DMS79 (cell line): Measurements from ENCODE around the gene VDR.
"Not testable (repeated sequence)": the region's sequence is repeated elsewhere in the genome, so short reads cannot be mapped to it uniquely, and the experiment has no call there.

ENCODE experiments used
- DNase-seq: peaks from one replicate; lab custom pipeline; 2025; lab: John Stamatoyannopoulos, UW

Gene VDR

DNA sequence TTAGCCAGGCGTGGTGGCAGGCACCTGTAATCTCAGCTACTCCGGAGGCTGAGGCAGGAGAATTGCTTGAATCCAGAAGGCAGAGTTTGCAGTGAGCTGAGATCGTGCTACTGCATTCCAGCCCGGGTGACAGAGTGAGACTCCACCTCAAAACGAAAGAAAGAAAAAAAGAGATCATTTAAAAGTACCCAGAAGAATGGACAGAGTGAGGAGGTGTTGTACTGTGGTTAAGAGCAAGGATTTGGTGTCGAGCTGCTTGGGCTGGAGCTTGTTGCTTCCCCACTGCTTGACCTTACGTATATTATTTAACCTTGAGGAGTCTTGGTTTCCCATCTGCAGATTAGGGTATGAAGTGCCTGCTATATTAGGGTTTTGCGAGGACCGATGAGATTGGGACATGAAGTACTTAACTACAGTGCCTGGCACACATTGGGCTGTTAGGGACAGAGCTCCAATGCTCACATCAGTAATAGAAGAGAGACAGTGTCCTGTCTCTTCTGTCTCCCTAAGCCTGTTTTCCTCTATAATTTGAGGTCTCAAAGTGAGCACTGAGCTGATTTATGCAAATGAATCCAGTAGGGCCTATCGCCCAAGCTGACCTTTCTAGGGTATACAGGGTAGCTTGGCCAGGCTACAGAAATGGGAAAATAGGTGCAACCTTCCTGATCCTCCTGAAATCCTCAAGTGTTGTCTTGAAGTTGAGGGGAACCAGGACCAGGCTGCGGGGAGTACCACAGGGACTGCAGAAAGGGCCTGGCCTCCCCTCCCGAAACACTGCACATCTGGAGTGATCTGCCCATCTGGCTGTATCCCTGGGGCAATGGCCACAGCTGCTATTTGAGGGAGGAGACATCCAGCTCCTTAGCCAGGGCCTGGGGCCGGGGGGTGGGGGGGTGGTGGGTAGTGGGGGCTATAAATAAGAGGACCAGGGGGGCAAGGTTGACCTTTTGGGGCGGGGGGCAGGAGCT, 76.5 kb downstream of the VDR start:
- DNase-seq = no peak

DNA sequence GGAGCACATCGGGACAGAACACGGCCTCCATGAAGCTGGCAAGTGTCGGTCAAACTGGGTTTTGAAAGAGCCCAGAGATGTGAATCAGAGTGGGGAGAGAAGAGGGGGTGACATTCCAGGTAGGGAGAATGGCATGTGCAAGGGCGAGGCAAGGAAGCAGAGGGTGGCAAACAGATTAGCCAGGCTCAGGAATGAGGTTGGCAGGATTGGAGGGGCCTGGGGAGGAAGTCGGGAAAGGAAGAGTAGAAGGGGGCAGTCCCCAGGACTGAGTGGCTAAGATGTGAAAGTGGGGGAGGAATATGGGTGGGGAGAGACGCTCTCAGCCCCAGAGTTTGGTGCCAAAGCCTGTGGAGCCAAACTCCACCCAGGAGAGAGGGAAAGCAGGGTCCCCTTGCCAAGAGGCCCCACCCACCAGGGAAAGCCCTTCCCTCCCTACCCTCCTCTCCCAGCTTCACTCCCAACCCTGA, 79.6 kb downstream of the VDR start:
- no peak for DNase-seq

DNA sequence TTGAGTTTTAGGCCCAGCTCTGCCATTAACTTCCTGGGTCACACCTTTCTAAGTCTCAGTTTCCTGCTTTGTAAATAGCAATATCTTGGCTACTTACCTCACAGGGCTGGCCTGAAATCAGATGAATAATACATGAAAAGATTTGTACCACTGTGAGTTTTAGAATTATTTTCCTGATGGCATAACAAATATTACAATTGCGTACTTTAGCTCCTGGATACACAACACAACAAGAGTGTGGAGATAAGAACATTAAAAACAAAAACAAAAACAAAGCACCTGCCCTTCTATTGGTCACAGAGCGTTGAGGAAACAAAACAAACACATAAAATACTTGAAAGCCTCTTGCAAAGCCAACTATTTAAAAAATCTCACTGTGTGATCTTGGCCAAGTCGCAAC, 80.2 kb downstream of the VDR start:
- no peak for DNase-seq

DNA sequence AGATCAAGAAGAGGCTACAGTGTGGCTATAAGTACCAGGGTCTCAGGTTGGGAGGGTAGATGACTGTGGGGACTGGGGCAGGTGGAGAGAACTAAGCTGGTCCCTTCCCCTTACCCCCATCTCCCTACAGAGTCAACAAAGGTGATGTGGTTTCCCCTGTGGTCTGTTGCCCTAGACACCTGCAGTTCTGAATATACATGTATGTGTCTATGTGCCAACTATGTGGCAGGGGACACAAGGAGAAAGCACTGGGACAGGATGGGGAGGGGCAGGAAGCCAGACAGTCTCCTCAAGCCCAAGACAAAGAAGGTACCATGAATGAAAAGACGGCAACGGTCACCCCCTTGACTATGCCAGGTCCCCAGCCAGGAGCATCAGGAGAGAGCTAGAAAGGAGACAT, 80.6 kb downstream of the VDR start:
- no peak for DNase-seq

DNA sequence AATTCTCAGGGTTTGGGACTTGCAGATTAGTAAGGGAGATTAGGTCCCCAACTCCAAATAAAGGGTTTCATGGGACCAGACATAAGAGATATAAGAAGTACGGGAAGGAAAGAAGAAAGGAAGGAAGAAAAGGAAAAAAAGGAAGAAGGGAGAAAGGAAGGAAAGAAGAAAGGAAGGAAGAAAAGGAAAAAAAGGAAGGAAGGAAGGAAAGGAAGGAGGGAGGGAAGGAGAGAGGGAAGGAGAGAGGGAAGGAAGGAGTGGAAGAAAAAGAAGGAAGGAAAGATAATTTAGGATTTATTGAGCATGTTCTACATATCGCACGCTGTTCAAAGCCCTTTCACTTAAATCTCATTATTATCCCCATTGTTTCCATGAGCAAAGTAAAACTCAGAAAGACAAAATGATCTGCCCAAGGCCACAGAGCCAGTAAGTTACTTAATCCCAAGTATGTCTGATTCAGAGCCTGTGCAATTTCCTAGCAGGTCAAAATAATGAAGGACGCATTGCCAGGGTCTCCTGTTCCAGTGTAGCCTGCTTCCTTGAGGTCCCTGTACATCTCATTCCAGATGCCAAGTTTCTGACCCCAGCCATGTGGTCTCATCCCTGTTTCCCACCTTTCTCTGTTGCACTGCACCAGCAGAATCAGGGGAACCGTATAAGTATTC, 81.2 kb downstream of the VDR start:
- DNase-seq = no peak

DNA sequence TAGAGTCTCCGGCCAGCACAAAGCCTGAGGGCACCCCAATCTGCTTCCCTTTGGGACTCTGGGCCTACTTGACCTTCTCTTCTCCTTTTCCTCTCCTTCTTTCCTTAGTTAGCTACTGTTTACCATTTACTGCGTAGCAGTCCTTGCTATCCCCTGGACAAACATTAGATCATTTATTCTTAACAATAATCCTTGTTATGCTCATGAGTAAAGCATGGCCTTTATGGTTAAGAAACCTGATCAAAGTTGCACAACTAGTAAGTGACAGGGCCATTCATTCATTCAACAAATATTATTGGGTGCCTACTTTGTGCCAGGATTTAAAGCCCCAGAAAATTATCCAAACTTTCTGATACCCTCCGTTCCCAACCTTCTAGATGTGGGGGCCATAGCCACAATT, 81.9 kb downstream of the VDR start:
- no peak for DNase-seq

DNA sequence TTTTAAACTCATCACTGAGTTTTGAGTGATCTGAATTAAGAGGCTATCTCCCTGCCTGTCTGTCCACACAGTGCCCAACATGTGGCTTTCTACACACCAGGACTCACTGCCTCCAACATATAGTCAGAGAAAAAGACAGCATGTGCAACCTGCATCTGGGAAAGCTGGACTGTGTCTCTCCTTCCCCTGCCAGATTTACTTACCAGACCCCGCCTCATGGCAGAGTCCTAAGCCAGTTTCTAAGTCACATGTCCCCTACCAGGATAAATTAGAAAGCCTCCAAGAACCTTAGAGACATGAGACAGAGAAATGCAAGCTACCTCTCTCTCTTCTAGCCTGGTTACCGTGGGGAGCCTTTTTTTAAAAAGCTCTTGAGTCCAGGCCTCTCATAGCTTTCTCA, 82.4 kb downstream of the VDR start:
- DNase-seq = no peak

DNA sequence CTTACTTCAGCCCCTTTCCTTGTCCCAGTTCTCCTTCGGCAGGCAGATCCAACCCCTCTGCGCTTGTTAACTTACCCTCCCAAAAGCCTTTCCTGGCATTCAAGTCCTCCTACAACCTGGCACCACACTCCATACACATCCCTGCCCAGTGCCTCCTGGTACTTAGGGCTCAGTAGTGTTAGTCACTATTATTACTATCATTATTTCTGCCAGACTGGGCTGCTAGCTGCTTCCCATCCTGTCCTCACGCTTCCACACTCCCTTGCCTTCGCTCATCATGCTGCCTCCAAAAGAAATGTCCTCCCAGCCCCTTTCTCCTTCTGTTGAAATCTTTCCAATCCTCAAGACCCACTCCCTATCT, 83.5 kb downstream of the VDR start:
- DNase-seq = no peak

DNA sequence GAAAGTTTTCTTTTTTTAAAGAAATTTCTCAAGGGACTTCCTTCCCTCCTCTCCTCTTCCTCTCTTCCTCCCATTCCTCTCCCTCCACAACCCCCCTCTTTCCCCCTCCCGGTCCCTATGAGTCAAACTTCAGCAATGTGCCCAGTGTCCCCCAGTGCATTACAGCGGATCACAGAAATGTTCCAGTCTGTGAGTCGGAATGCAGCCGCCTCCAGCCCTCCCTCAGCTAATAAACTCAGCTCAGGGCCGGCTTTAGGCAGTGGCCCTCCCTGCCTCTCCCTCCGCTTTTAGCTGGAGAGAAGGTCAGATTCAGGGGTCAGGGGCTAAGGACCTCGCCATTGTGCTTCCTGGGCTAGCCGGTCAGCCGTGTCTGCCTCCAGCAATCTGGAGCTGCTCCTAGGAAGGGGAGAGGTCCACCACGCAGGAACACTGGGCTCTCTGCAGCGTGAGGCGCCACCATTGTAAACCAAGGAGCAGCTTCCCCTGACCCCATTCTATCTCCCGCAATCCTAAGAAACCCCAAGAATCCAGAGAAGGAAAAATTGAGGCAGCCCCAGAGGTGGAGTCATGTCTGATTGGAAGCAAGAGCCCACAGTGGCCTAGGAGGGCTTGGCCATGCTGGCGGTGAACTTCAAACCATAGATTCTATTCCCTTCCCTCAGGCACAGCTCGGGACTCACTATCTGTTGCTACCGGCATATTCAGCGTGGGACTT, 84.0 kb downstream of the VDR start:
- DNase-seq = no peak

DNA sequence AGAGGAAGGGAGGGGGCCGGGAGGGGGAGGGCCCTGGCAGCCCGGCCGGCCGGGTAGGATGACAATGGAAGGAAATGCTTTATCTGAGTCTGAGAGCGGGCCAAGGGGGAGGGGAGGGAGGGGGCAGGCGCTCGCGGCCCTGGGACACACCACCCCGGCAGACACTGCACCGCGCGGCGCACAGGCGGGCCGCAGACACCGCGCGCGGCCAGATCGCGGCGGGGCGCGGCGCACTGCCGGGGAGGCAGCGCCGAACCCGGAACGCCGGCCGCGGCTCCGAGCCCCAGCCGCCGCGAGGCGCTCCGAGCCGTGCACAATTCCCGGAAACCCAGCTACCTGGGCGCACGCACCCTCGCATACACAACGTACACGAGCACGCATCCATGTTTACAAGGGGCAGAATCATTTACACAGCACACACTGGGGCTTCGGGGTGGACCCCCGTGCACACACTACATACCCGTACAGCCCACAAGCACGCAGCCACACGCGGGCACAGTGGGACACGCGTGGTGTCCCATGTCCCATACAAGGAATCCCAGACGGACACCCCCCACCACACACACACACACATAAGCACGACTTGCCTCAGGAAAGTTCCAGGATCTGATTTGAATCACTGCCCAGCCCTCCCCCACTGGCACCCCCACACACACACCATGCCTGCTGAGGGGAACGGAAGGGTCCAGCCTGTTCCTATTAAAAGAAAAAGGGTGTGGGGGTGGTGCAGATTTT, 84.7 kb downstream of the VDR start, which contains the start of gene HDAC7:
TSS of gene HDAC7 (minus strand) at position 8 of the 735 bp plus-strand sequence. CDS start 118 bp downstream, outside the sequence.
- peak; percentile 36 for DNase-seq

DNA sequence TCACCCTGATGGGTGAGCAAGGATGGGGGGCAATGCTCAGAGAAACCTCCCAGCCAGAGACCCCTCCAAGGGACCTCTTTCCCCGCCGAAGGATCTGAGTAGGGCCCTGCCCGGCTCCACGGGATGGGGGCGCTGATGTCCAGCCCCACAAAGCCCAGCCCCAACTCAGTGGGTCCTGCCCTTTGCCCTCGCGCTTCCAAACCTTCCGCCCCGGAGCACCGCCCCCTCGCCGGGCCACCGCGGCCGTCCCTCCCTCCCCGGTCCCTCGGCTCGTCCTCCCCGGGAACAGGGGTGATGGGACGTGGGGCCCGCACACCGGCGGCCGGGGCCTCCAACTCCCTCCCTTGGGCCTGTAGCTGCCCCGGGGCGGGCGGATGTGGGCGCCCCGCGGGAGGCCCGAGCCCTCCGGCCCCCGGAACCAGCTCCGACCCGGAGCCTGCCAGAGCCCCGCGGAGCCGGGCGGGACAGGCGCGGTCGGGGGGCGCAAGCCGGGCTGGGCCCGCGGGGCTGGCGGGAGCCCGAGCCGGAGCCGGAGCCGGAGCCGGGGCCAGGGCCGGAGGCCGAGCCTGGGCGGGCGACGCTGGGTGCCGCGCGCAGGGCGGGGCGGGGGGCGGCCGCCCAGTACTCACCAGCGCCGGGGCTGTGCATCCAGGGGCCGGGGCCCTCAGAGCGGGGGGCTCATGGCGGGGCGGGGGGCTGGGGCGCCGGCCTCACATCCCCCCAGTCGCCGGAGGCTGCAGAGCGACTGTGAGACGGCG, 85.5 kb downstream of the VDR start:
- DNase-seq = no peak

DNA sequence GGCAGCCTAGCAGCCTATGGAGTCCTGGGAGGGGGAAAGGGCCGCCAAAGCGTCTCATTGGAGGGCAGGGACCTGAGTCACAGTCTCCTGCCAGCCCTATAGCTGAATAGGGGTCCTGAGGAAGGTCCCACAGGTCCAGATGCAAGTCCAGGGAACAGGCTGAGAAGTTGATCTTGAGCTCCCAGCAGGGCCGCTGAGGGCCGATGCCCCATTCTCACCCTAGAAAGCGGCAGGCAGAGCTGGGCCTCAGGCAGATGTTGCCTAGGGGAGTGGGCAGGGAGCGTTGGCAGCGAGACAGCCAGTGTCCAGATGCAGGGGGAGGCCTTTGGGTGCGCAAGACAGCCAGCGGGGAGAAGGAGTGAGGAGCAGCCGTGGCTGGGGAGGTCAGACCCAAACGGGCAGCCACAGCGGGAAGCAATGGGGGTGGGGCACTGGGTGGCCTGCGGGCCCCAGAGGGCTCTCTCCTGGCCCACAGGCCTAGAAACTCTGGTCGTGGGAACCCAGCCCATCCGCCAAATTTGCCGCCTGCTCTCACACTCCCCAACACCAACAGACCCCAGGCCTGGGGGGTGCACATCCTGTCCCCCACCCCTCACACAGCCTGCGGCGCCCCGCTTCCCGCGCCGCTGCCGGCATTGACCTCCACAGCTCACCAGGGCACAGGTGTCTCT, 86.2 kb downstream of the VDR start:
- DNase-seq = no peak

DNA sequence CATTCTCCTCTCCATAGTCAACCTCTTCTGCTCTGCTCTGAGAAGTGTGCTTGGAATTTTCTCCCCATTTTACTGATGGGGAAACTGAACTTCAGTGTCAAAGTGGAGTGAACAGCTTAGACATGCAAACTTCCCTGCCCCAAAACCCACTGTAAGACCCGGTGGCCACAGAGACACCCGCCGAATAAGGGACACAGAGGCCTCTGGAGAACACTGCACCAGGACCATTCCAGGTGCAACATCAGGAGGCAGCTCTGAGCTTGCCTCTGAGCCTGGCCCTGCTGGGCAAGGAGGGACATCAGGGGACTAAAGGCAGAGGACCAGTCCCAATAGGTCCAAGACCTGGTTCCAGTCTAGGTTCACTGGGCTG, 86.8 kb downstream of the VDR start:
- DNase-seq = no peak

DNA sequence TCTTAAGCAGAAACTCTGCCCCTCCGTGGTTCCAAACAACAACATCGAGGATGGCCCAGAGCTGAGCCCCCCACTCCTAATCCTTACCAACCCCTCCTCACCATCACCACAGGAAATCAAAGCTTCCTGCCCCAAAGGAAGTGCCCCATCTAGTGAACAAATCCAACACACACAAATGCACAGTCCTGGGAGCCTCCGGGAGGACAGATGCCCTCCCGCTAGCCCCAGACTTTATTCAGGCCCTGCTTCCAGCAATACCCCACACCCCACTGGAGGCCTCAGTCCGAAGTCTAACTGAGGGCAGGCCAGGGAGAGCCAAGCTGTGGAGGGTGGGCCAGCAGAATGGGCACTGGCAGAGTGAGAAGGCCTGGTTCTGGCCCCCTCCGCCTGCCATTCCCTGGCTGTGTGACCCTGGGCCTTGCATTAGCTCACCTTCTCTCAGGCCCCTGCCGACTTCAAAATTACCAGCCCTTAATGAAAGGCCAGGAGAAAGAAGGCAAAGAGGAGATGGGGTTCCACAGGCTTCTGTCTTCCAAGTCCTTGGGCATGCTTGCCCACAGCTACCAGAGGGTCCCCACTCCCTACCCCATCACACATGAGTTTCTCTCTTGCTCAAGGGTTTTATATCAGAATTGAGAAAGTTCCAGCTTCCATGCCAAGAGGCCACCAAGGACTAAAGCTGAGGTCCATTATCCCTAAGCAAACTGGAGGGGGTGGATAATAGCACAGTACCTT, 87.4 kb downstream of the VDR start:
- DNase-seq = no peak

DNA sequence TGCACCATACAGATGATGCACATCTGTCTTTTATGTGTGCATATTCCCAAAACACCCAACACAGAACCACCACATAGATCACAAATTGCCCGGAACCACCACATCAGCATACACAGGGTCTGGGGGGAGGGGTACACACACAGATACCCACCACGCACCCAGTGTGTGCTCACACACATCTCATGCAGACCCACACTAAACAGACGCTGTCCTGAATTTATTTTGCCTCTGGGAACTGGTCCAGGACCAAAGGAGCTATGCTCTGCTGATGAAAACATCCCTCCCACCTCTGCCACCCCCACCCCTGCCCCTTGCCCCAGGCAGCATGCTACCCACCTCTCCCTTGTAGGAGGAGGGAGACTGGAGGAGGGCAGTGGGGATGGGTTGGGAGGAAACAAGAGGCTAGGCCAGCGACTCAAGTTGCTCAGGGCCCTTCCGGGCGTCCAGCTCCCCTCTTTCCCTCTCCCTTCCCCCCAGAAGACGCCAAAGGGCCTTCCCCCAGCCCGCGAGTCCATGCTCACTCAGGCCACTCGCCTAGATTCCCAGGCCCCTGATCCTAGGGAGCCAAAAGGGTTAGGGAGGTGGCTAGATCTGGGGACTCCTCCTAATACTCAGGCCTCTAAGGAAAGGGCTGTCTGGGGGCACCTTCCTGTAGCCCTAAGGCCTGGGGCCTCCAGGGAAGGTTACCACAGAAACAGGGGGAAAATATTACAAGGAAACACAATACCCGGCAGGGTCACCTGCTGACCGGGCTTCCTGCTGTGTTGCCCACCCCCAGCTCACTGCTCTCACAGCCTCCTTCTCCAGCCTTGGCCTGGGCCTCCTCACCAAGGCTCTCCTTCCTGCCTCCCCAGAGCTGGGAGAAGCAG, 88.2 kb downstream of the VDR start:
- no peak for DNase-seq

DNA sequence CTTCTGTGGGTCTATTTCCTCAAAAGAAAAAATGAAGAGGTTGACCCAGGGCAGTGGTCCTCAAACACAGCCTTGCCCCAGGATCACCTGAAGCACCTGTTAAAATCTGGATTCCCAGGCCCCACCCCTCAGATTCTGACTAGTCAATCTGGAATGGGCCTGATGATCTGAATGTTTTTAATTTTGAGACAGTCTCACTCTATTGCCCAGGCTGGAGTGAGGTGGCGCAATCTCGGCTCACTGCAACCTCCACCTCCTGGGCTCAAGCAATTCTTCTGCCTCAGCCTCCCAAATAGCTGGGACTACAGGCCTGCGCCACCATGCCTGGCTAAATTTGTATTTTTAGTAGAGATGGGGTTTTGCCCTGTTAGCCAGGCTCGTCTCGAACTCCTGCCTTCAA, 89.3 kb downstream of the VDR start:
- not testable (repeated sequence) for DNase-seq

DNA sequence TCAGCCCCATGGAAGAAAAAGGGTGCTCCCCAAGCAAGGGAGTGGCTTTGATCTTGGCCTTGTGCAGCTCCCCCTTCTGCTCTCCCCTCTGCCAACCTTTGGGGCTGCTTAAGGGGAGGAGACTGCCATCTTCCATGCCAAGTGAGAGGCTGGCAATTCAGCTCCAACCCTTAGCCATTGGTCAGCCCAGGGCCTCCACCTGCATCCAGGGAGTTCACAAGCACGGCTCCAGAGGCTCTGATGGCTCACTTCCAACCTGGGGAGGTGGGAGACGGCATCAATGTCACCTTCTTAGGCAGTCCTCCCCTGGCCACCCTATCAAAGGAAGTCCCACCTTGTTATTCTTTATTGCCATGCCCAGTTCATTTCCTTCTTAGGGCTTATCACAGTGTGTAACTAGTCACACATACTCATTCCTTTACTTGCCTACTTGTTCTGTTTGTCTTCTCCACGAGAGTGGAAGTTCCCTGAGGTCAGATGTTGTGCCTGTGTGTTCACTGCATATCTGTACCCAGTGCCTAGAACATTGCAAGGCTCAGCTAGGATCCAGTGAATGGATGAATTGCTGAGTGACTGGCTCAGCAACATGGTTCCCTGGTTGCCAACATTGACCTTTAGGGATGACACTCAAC, 90.1 kb downstream of the VDR start:
- no peak for DNase-seq

DNA sequence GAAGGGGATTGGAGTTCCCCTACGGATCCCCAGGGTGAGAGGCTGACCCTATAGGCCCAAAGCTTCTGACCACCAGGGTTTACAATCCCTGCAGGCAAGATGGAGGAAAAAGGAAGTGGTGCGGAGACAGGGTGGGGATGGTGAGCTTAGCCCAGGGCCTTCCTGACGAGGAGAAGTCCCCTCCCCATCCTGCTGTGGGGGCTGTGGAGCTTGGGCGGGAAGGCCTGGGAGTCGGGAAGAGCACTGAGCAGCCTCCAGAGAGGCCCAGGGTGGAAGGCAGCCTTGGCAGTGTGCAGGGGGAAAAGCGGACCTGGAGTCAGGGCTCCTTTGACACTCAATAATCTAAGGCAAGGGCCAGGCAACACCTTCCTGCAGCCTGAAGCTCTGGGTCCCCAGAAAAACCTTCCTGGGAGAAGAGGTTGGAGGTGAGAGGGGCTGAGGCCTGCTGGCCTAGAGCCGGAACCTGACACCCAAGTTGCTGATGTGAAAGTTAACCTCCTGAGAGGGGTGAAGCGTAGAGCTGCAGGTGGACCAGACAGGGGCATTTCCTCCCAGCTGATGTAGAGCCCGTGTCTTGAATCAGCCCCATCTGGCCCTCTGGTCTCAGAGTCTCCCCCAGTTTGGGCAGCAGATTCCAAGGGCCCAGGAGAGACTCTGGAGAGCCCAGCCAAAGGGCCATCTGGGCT, 91.1 kb downstream of the VDR start:
- DNase-seq = no peak
